ENCODE results near the gene NR2F6.

GRCh38 chr19:17286752-17287151, 41.0 kb upstream of the NR2F6 start:
- no peak for TF ChIP-seq ZNF384 (IDR thresholded peaks at IDR 0.05)
- TF ChIP-seq L3MBTL2 (conservative IDR thresholded peaks at IDR 0.05): no peak
- TF ChIP-seq HDGF (IDR thresholded peaks at IDR 0.05; ENCODE audit: borderline replicate concordance): no peak
- TF ChIP-seq SP1 (IDR thresholded peaks at IDR 0.05): no peak
- no peak for TF ChIP-seq FOXM1 (IDR thresholded peaks at IDR 0.05; ENCODE audit: borderline replicate concordance)

Measured in HEK293T (cell line).